Loucy (cell line): Measurements from ENCODE around the gene SSBP3.

Source experiments
- H2AFZ ChIP-seq: fragments of 200-600 bp; sonication (generic); 2 replicates; pipeline ENCODE4 v1.6.0; 2016; ENCODE audit warnings: antibody characterized with exemption, mild to moderate bottlenecking, low read length, moderate library complexity
- H3F3A ChIP-seq: fragments of 200-600 bp; 2 replicates; pipeline ENCODE4 v1.6.0; 2016; ENCODE audit warnings: antibody characterized with exemption, low read depth, mild to moderate bottlenecking
- H3K27me3 ChIP-seq: fragments of 200-600 bp; sonication (generic); 2 replicates; pipeline ENCODE4 v1.6.1; 2014; ENCODE audit warnings: low read length, mild to moderate bottlenecking; ENCODE audit not compliant: insufficient read depth, poor library complexity, severe bottlenecking
- H3K36me3 ChIP-seq: fragments of 200-600 bp; sonication (generic); 2 replicates; pipeline ENCODE4 v1.6.1; 2016; ENCODE audit warnings: low read length; ENCODE audit not compliant: insufficient read depth
- H3K4me1 ChIP-seq: fragments of 200-600 bp; sonication (generic); 2 replicates; pipeline ENCODE4 v1.5.1; 2014; ENCODE audit warnings: low read length, mild to moderate bottlenecking; ENCODE audit not compliant: insufficient read depth, poor library complexity, severe bottlenecking
- H3K4me2 ChIP-seq: fragments of 200-600 bp; sonication (generic); 2 replicates; pipeline ENCODE4 v1.6.0; 2014; ENCODE audit warnings: antibody characterized with exemption, low read length, low read depth, mild to moderate bottlenecking; ENCODE audit not compliant: poor library complexity, severe bottlenecking
- H3K4me3 ChIP-seq: fragments of 200-600 bp; sonication (generic); 2 replicates; pipeline ENCODE4 v1.5.1; 2014; ENCODE audit warnings: low read length, mild to moderate bottlenecking, mixed read lengths; ENCODE audit not compliant: poor library complexity, severe bottlenecking
- H3K79me2 ChIP-seq: fragments of 200-600 bp; sonication (generic); 2 replicates; pipeline ENCODE4 v1.6.1; 2014; ENCODE audit warnings: low read length; ENCODE audit not compliant: insufficient read depth
- H3K9ac ChIP-seq: fragments of 200-600 bp; sonication (generic); 2 replicates; pipeline ENCODE4 v1.6.0; 2014; ENCODE audit warnings: mild to moderate bottlenecking, low read depth, low read length, moderate library complexity; ENCODE audit not compliant: poor library complexity, severe bottlenecking
- H3K9me2 ChIP-seq: fragments of 200-600 bp; sonication (generic); replicated peaks from 2 replicates; pipeline ENCODE4 v1.6.1; 2016; ENCODE audit warnings: low read depth, low read length, mixed read lengths
- H3K9me3 ChIP-seq: fragments of 200-600 bp; sonication (generic); 2 replicates; pipeline ENCODE4 v1.6.1; 2014; ENCODE audit warnings: mild to moderate bottlenecking, antibody characterized with exemption, low read length, low read depth; ENCODE audit not compliant: insufficient read depth
- H4K20me1 ChIP-seq: fragments of 200-600 bp; sonication (generic); 2 replicates; pipeline ENCODE4 v1.6.0; 2014; ENCODE audit warnings: antibody characterized with exemption, low read length, mild to moderate bottlenecking; ENCODE audit not compliant: insufficient read depth, poor library complexity, severe bottlenecking
- CTCF ChIP-seq: fragments of 200-600 bp; sonication (generic); conservative IDR thresholded peaks from 2 replicates; pipeline ENCODE4 v1.5.1; 2014; ENCODE audit warnings: mild to moderate bottlenecking, antibody characterized with exemption, low read length
- EZH2phosphoT487 ChIP-seq: fragments of 200-600 bp; IDR thresholded peaks from 2 replicates; pipeline ENCODE4 v1.6.1; 2018; ENCODE audit warnings: antibody characterized with exemption, mild to moderate bottlenecking, moderate library complexity, borderline replicate concordance

The SSBP3 gene

GRCh38 chr1:54336116-54336515 lies 70.1 kb downstream of the SSBP3 start:
- H4K20me1 ChIP-seq = peaks cover 13% of the 10 kb centered on the region
- H3K9ac ChIP-seq = no peak overlapping the region
- no peak overlapping the region for H3K4me2 ChIP-seq

GRCh38 chr1:54335755-54336108 lies 70.5 kb downstream of the SSBP3 start:
- H3K79me2 ChIP-seq = peaks cover 71% of the 10 kb centered on the region; the same call in 1 of the 2 replicates
- H3F3A ChIP-seq = no peaks in the 10 kb centered on the region
- TF ChIP-seq CTCF = no peak
- TF ChIP-seq EZH2phosphoT487 = no peak
- no peak overlapping the region for H2AFZ ChIP-seq
- peaks cover 13% of the 10 kb centered on the region for H4K20me1 ChIP-seq
- no peaks in the 10 kb centered on the region for H3K9me3 ChIP-seq
- no peak overlapping the region for H3K4me2 ChIP-seq
- H3K36me3 ChIP-seq = peaks cover 13% of the 10 kb centered on the region; the same call in 1 of the 2 replicates
- H3K27me3 ChIP-seq = no peaks in the 10 kb centered on the region
- peaks cover 15% of the 10 kb centered on the region for H3K4me1 ChIP-seq
- no peak overlapping the region for H3K9ac ChIP-seq
- H3K9me2 ChIP-seq = no peaks in the 10 kb centered on the region
- H3K4me3 ChIP-seq = no peak overlapping the region

More at GRCh38 chr1:54336116-54336515, 70.1 kb downstream of the SSBP3 start:
- TF ChIP-seq EZH2phosphoT487 = no peak
- no peak for TF ChIP-seq CTCF
- H3K79me2 ChIP-seq = peaks cover 71% of the 10 kb centered on the region; the same call in 1 of the 2 replicates
- H3K4me3 ChIP-seq = no peak overlapping the region
- H3K36me3 ChIP-seq = peaks cover 13% of the 10 kb centered on the region; the same call in 1 of the 2 replicates
- H2AFZ ChIP-seq = no peak overlapping the region
- H3K4me1 ChIP-seq = peaks cover 15% of the 10 kb centered on the region
- no peaks in the 10 kb centered on the region for H3K27me3 ChIP-seq
- no peaks in the 10 kb centered on the region for H3F3A ChIP-seq
- H3K9me2 ChIP-seq = no peaks in the 10 kb centered on the region
- no peaks in the 10 kb centered on the region for H3K9me3 ChIP-seq

GRCh38 chr1:54335011-54335754 lies 71.0 kb downstream of the SSBP3 start:
- Histone ChIP-seq H3K9me2 (no peaks in the 10 kb centered on the region), H3K9me3 (no peaks in the 10 kb centered on the region), H4K20me1 (peaks cover 13% of the 10 kb centered on the region), H3K4me3 (no peak overlapping the region), H3F3A (no peaks in the 10 kb centered on the region), H3K79me2 (peaks cover 71% of the 10 kb centered on the region; the same call in 1 of the 2 replicates), H3K4me2 (no peak overlapping the region), H3K9ac (no peak overlapping the region), H2AFZ (no peak overlapping the region), H3K27me3 (no peaks in the 10 kb centered on the region), H3K4me1 (peaks cover 15% of the 10 kb centered on the region), H3K36me3 (peaks cover 13% of the 10 kb centered on the region; the same call in 1 of the 2 replicates)
- TF ChIP-seq CTCF (no peak), EZH2phosphoT487 (no peak)
